ENCODE measurements around the gene RNF168. TPM values are rescaled to one million over a fixed set of nuclear protein-coding genes. Genes with fewer than 3 reads are reported as not detected.

The RNF168 gene
- total and polyA plus RNA-seq, 11 donors: 8.4 to 31.8 (median 20.8) TPM

- no peak for DNase-seq
- Histone ChIP-seq H3K27ac (no peak overlapping the region), H3K4me1 (no peaks in the 10 kb centered on the region), H3K9me3 (no peaks in the 10 kb centered on the region), H3K27me3 (peaks cover 0 to 4% (median 0%) of the 10 kb centered on the region in 9 donors), H3K4me3 (no peak overlapping the region), H3K36me3 (no peaks in the 10 kb centered on the region)
- no peak for ATAC-seq
- intact Hi-C loops (cut with DNase I): loop anchor here in 7 of 10 donors (2.0 to 10.0 kb wide), 2 partner anchors 147 kb away; no protein-coding TSS in a partner anchor
- WGBS, 4 donors: 38 to 44% (median 43%) methylated on average over 18 of the region's 18 CpGs
- TF ChIP-seq POLR2A (IDR thresholded peaks at IDR 0.05): no peak
- TF ChIP-seq, protein P1, sequence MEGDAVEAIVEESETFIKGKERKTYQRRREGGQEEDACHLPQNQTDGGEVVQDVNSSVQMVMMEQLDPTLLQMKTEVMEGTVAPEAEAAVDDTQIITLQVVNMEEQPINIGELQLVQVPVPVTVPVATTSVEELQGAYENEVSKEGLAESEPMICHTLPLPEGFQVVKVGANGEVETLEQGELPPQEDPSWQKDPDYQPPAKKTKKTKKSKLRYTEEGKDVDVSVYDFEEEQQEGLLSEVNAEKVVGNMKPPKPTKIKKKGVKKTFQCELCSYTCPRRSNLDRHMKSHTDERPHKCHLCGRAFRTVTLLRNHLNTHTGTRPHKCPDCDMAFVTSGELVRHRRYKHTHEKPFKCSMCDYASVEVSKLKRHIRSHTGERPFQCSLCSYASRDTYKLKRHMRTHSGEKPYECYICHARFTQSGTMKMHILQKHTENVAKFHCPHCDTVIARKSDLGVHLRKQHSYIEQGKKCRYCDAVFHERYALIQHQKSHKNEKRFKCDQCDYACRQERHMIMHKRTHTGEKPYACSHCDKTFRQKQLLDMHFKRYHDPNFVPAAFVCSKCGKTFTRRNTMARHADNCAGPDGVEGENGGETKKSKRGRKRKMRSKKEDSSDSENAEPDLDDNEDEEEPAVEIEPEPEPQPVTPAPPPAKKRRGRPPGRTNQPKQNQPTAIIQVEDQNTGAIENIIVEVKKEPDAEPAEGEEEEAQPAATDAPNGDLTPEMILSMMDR (IDR thresholded peaks at IDR 0.05): peak; percentile 46 to 77 (median 55)
Observed at GRCh38 chr3:196537319-196537984, 33.9 kb upstream of the RNF168 start.

DNA sequence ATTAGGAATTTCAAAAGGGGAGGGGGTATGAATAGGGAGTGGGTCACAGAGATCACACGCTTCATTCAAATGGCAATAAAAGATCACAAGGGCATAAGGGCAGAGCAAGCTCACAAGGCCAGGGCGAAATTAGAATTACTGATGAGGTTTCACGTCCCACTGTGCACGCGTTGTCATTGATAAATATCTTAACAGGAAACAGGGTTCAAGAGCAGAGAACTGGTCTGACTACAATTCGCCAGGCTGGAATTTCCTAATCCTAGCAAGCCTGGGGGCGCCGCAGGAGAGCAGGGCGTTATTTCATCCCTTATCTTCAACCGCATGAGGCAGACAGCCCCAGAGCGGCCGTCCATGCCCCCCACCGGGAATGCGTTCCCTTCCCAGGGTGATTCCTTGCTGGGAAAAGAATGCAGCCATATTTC lies 29.7 kb upstream of the RNF168 start:
- 24 to 32% (median 27%) methylated on average over 14 of the region's 14 CpGs for WGBS, 4 donors
- Histone ChIP-seq H3K4me1 (peaks cover 0 to 10% (median 0%) of the 10 kb centered on the region in 12 donors), H3K4me3 (no peak overlapping the region), H3K9me3 (peaks cover 0 to 7% (median 0%) of the 10 kb centered on the region in 12 donors), H3K27me3 (peaks cover 0 to 11% (median 0%) of the 10 kb centered on the region in 9 donors), H3K36me3 (no peaks in the 10 kb centered on the region), H3K27ac (no peak overlapping the region)
- DNase-seq (no peak), ATAC-seq (no peak)
- intact Hi-C loops (cut with DNase I): loop anchor here in 6 of 10 donors (5.0 to 10.0 kb wide), 2 partner anchors 152 to 154 kb away; no protein-coding TSS in a partner anchor
- TF ChIP-seq, protein P1 (IDR thresholded peaks at IDR 0.05): no peak
- TF ChIP-seq POLR2A (IDR thresholded peaks at IDR 0.05): no peak

GRCh38 chr3:196531418-196531817 lies 27.9 kb upstream of the RNF168 start:
- H3K36me3 ChIP-seq: no peaks in the 10 kb centered on the region
- TF ChIP-seq, protein P1 (IDR thresholded peaks at IDR 0.05): no peak
- no peak for TF ChIP-seq POLR2A (IDR thresholded peaks at IDR 0.05)
- intact Hi-C loops (cut with DNase I): loop anchor here in 6 of 10 donors (5.0 to 10.0 kb wide), 2 partner anchors 153 to 156 kb away; no protein-coding TSS in a partner anchor

GRCh38 chr3:196528639-196529233 lies 25.2 kb upstream of the RNF168 start:
- ATAC-seq: peak; percentile 69 to 99 (median 94)
- TF ChIP-seq POLR2A (IDR thresholded peaks at IDR 0.05): no peak
- TF ChIP-seq, protein P1 (IDR thresholded peaks at IDR 0.05): peak; percentile 60 to 93 (median 72)
- H3K9me3 ChIP-seq: peaks cover 0 to 7% (median 0%) of the 10 kb centered on the region in 12 donors
- peaks cover 0 to 11% (median 0%) of the 10 kb centered on the region in 12 donors for H3K4me1 ChIP-seq
- H3K36me3 ChIP-seq: no peaks in the 10 kb centered on the region
- H3K4me3 ChIP-seq: peak overlapping the region; percentile 6 to 57 (median 46)
- peak overlapping the region in 3 of 12 donors; percentile 20 to 64 (median 58) for H3K27ac ChIP-seq
- 3 to 17% (median 5%) methylated on average over 15 to 52 of the region's 52 CpGs for WGBS, 4 donors
- intact Hi-C loops (cut with DNase I): loop anchor here in 1 of 10 donors (10.0 kb wide), 1 partner anchor 474 kb away; no protein-coding TSS in a partner anchor
- peaks cover 0 to 11% (median 0%) of the 10 kb centered on the region in 9 donors for H3K27me3 ChIP-seq
- DNase-seq: peak; percentile 57 to 91 (median 79)

More at GRCh38 chr3:196531418-196531817, 27.9 kb upstream of the RNF168 start:
- DNase-seq (no peak), ATAC-seq (no peak)
- H3K4me1 ChIP-seq: peaks cover 0 to 11% (median 0%) of the 10 kb centered on the region in 12 donors
- WGBS, 4 donors: 67 to 89% (median 80%) methylated on average over 4 of the region's 4 CpGs
- peaks cover 0 to 11% (median 0%) of the 10 kb centered on the region in 9 donors for H3K27me3 ChIP-seq
- peaks cover 0 to 7% (median 0%) of the 10 kb centered on the region in 12 donors for H3K9me3 ChIP-seq
- no peak overlapping the region for H3K27ac ChIP-seq
- no peak overlapping the region for H3K4me3 ChIP-seq

Data from heart left ventricle (tissue), 16 donors.